ENCODE data around the gene SOBP. TPM values are rescaled to one million over a fixed set of nuclear protein-coding genes. Genes with fewer than 3 reads are reported as not detected.

The SOBP gene
- polyA plus RNA-seq, 4 donors = 1.1 to 1.6 (median 1.1) TPM; not detected in 1

DNA sequence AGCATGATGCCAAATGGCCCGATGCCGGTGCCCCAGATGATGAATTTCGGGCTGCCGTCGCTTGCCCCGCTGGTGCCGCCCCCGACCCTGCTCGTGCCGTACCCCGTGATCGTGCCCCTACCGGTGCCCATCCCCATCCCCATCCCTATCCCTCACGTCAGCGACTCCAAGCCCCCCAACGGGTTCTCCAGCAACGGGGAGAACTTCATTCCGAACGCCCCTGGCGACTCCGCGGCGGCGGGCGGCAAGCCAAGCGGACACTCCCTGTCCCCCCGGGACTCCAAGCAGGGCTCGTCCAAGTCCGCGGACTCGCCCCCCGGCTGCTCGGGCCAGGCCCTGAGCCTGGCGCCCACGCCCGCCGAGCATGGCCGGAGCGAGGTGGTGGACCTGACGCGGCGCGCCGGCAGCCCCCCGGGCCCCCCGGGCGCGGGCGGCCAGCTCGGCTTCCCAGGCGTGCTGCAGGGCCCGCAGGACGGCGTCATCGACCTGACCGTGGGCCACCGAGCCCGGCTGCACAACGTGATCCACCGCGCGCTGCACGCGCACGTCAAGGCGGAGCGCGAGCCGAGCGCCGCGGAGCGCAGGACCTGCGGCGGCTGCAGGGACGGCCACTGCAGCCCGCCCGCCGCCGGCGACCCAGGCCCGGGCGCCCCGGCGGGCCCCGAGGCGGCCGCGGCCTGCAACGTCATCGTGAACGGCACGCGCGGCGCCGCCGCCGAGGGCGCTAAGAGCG lies 144.6 kb downstream of the SOBP start:
- Histone ChIP-seq H3K27ac (ENCODE audit: low read depth in 1 of 3, low read length in 2 of 3) (no peak overlapping the region), H3K9me3 (ENCODE audit: control insufficient read depth in 2 of 2, insufficient read depth in 1 of 2, low read depth in 1 of 2, low read length in 1 of 2) (no peaks in the 10 kb centered on the region), H3K4me3 (ENCODE audit: low read depth in 1 of 3, low read length in 3 of 3) (peak overlapping the region in 2 of 3 donors; percentile 15 to 48), H3K27me3 (ENCODE audit: control insufficient read depth in 3 of 3, insufficient read depth in 3 of 3, low read length in 3 of 3) (peaks cover 13 to 39% (median 17%) of the 10 kb centered on the region in 3 donors), H3K4me1 (ENCODE audit: control insufficient read depth in 3 of 3, insufficient read depth in 2 of 3, low read depth in 1 of 3, low read length in 2 of 3) (peaks cover 0 to 10% (median 0%) of the 10 kb centered on the region in 3 donors), H3K36me3 (ENCODE audit: control insufficient read depth in 3 of 3, insufficient read depth in 2 of 3, low read depth in 1 of 3, low read length in 3 of 3) (no peaks in the 10 kb centered on the region)
- 8 to 11% (median 9%) methylated on average over 74 to 101 of the region's 101 CpGs for WGBS, 3 donors
- FAIRE-seq (no peak), DNase-seq (peak in 1 of 2 donors; percentile 57)

DNA sequence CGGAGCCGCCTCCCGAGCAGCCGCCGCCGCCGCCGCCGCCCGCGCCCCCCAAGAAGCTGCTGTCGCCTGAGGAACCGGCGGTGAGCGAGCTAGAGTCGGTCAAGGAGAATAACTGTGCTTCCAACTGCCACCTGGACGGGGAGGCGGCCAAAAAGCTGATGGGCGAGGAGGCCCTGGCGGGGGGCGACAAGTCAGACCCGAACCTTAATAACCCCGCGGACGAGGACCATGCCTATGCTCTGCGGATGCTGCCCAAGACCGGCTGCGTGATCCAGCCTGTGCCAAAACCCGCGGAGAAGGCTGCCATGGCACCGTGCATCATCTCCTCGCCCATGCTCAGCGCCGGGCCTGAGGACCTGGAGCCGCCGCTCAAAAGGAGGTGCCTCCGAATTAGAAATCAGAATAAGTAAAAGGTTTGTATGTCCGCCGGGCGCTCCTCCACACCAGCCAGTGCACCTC lies 145.2 kb downstream of the SOBP start:
- Histone ChIP-seq H3K27ac (ENCODE audit: low read depth in 1 of 3, low read length in 2 of 3) (no peak overlapping the region), H3K4me1 (ENCODE audit: control insufficient read depth in 3 of 3, insufficient read depth in 2 of 3, low read depth in 1 of 3, low read length in 2 of 3) (peaks cover 0 to 6% (median 0%) of the 10 kb centered on the region in 3 donors), H3K9me3 (ENCODE audit: control insufficient read depth in 2 of 2, insufficient read depth in 1 of 2, low read depth in 1 of 2, low read length in 1 of 2) (no peaks in the 10 kb centered on the region), H3K27me3 (ENCODE audit: control insufficient read depth in 3 of 3, insufficient read depth in 3 of 3, low read length in 3 of 3) (peaks cover 13 to 39% (median 17%) of the 10 kb centered on the region in 3 donors), H3K36me3 (ENCODE audit: control insufficient read depth in 3 of 3, insufficient read depth in 2 of 3, low read depth in 1 of 3, low read length in 3 of 3) (no peaks in the 10 kb centered on the region), H3K4me3 (ENCODE audit: low read depth in 1 of 3, low read length in 3 of 3) (peak overlapping the region in 1 of 3 donors; percentile 48)
- FAIRE-seq (no peak), DNase-seq (no peak)
- WGBS, 3 donors = 50 to 66% (median 51%) methylated on average over 27 to 40 of the region's 40 CpGs

DNA sequence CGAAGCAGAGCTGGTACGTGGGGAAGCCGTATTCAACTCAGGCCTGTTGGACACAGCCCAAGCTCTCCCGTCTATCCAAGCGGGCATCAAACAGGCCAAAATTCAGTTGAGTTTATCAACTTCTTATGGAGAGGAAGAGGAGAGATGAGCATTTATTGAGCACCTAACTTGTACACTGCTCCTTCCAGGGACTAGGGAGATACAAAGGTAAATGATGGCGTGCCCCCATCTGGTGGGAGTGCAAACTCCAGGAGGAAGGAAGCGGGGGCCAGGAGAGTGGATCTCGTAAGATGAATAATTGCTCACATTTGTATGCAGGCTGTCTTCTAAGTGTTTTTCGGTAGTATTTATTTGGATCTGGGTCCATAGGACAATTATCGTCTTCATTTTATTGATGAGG lies 146.6 kb downstream of the SOBP start:
- peaks cover 13 to 44% (median 17%) of the 10 kb centered on the region in 3 donors for H3K27me3 ChIP-seq (ENCODE audit: control insufficient read depth in 3 of 3, insufficient read depth in 3 of 3, low read length in 3 of 3)
- H3K27ac ChIP-seq (ENCODE audit: low read depth in 1 of 3, low read length in 2 of 3) = no peak overlapping the region
- H3K36me3 ChIP-seq (ENCODE audit: control insufficient read depth in 3 of 3, insufficient read depth in 2 of 3, low read depth in 1 of 3, low read length in 3 of 3) = no peaks in the 10 kb centered on the region
- no peak for DNase-seq
- WGBS, 3 donors = 90 to 96% (median 93%) methylated on average over 10 of the region's 10 CpGs
- H3K4me1 ChIP-seq (ENCODE audit: control insufficient read depth in 3 of 3, insufficient read depth in 2 of 3, low read depth in 1 of 3, low read length in 2 of 3) = peaks cover 0 to 3% (median 0%) of the 10 kb centered on the region in 3 donors
- no peak for FAIRE-seq
- no peak overlapping the region for H3K4me3 ChIP-seq (ENCODE audit: low read depth in 1 of 3, low read length in 3 of 3)
- H3K9me3 ChIP-seq (ENCODE audit: control insufficient read depth in 2 of 2, insufficient read depth in 1 of 2, low read depth in 1 of 2, low read length in 1 of 2) = no peaks in the 10 kb centered on the region

DNA sequence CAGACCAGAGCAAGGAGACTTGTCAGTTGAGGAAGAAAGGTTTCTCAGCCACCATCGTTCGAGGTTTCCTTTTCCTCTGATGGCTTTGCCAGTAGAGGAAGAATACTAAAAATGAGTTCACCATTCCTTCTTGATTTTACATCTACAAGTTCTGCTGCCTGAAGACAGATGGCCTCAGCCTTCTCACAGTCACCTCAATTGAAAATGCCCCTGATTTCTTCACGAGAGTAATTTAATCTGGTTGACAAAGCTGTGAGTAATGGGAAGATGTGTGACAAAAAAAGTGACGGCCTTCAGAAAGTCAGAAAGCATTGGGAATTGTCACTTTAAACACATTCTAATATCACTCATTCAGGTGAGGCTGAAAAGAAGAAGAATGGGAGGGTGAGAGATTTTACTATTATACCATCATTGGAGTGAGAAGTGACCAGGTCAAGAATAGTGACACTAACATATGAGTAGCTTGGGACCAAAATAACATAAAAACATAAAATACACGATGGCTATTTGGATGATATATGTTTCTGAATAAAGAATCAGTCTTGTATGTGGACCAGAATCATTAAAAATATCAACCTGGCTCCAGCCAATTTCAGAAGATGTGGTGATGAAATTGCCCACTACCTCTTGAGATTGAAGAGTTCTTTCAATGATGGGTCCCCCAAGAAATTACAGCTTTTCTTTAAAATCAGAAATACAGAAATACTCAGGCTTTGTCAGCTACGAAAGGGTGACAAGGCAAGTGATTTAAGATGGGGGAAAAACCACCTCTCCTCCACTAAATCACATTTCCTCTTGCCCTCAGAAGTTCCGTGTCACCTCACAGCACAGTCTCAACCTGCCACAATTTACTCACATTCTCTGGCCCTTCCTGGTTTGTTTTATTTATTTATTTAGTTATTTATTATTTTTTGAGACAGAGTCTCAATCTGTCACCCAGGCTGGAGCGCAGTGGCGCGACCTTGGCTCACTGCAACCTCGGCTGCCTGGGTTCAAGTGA lies 147.7 kb downstream of the SOBP start:
- FAIRE-seq (no peak), DNase-seq (no peak)
- Histone ChIP-seq H3K36me3 (ENCODE audit: control insufficient read depth in 3 of 3, insufficient read depth in 2 of 3, low read depth in 1 of 3, low read length in 3 of 3) (no peaks in the 10 kb centered on the region), H3K27ac (ENCODE audit: low read depth in 1 of 3, low read length in 2 of 3) (no peak overlapping the region), H3K9me3 (ENCODE audit: control insufficient read depth in 2 of 2, insufficient read depth in 1 of 2, low read depth in 1 of 2, low read length in 1 of 2) (no peaks in the 10 kb centered on the region), H3K27me3 (ENCODE audit: control insufficient read depth in 3 of 3, insufficient read depth in 3 of 3, low read length in 3 of 3) (peaks cover 13 to 39% (median 17%) of the 10 kb centered on the region in 3 donors), H3K4me3 (ENCODE audit: low read depth in 1 of 3, low read length in 3 of 3) (no peak overlapping the region), H3K4me1 (ENCODE audit: control insufficient read depth in 3 of 3, insufficient read depth in 2 of 3, low read depth in 1 of 3, low read length in 2 of 3) (peaks cover 0 to 3% (median 0%) of the 10 kb centered on the region in 3 donors)
- WGBS, 3 donors = 83 to 89% (median 83%) methylated on average over 11 of the region's 11 CpGs

DNA sequence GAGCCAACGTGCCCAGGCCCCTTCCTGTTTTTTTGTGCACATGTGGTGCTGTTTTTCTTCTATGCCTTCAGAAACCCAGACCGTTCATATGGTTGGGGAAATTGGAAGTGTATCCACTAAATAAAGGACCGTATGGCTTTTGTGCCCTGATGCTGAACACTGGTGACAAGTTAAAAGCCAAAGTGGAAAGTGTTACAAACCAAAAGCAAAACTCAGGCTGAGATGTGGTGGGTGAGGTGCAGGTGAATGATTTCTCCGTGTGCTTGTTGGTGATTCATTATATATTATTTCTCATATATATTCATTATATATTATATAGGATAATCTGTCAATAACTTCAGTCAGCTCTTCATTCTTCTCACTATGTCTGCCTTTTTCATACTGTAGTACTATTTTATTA lies 148.6 kb downstream of the SOBP start:
- H3K9me3 ChIP-seq (ENCODE audit: control insufficient read depth in 2 of 2, insufficient read depth in 1 of 2, low read depth in 1 of 2, low read length in 1 of 2) = no peaks in the 10 kb centered on the region
- no peak overlapping the region for H3K27ac ChIP-seq (ENCODE audit: low read depth in 1 of 3, low read length in 2 of 3)
- WGBS, 3 donors = 74 to 76% (median 75%) methylated on average over 4 of the region's 4 CpGs
- peaks cover 13 to 31% (median 16%) of the 10 kb centered on the region in 3 donors for H3K27me3 ChIP-seq (ENCODE audit: control insufficient read depth in 3 of 3, insufficient read depth in 3 of 3, low read length in 3 of 3)
- no peak overlapping the region for H3K4me3 ChIP-seq (ENCODE audit: low read depth in 1 of 3, low read length in 3 of 3)
- FAIRE-seq (no peak), DNase-seq (no peak)
- H3K36me3 ChIP-seq (ENCODE audit: control insufficient read depth in 3 of 3, insufficient read depth in 2 of 3, low read depth in 1 of 3, low read length in 3 of 3) = no peaks in the 10 kb centered on the region
- peaks cover 0 to 3% (median 0%) of the 10 kb centered on the region in 3 donors for H3K4me1 ChIP-seq (ENCODE audit: control insufficient read depth in 3 of 3, insufficient read depth in 2 of 3, low read depth in 1 of 3, low read length in 2 of 3)

DNA sequence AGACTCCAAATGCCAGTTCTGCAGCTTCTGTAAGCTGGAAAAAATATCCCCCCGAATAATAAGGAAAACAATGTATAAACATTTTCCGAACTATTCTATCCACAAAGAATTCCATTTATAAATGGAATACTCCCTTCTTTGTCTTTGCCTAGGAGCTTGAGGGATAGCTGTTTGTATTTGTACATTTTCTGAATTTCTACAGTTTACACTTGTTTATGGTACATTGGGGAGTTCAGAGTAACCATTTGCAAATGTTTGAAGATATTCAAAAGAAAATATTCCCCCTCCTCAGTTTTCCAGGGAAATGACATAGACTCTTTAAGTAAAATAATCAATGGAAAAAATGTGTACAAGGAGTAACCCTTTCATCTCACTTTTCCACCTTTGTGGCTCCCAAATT lies 149.6 kb downstream of the SOBP start:
- Histone ChIP-seq H3K27me3 (ENCODE audit: control insufficient read depth in 3 of 3, insufficient read depth in 3 of 3, low read length in 3 of 3) (peaks cover 5 to 21% (median 11%) of the 10 kb centered on the region in 3 donors), H3K4me3 (ENCODE audit: low read depth in 1 of 3, low read length in 3 of 3) (no peak overlapping the region), H3K4me1 (ENCODE audit: control insufficient read depth in 3 of 3, insufficient read depth in 2 of 3, low read depth in 1 of 3, low read length in 2 of 3) (no peaks in the 10 kb centered on the region), H3K36me3 (ENCODE audit: control insufficient read depth in 3 of 3, insufficient read depth in 2 of 3, low read depth in 1 of 3, low read length in 3 of 3) (no peaks in the 10 kb centered on the region), H3K9me3 (ENCODE audit: control insufficient read depth in 2 of 2, insufficient read depth in 1 of 2, low read depth in 1 of 2, low read length in 1 of 2) (no peaks in the 10 kb centered on the region), H3K27ac (ENCODE audit: low read depth in 1 of 3, low read length in 2 of 3) (no peak overlapping the region)
- no peak for FAIRE-seq
- no peak for DNase-seq
- WGBS, 3 donors = 44 to 45% (median 45%) methylated on average over 2 of the region's 2 CpGs

DNA sequence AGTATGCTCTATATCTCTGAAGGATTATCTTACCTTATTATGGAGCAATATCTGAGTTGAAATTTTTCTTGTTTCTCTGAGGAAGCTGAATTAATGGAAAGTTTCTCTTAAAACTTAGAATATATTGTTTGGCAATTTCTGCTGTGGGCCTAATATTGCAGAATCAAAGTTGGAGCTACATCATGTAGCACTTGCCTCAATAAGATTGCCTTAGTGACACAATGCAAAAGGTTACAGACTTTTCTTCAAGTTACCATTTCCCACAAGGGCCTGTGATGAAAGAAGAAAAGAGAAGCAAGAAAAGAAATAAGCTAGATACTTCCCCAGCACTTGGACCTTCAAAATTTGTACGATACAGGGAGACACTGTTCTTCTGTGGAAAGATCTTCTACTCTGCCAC lies 151.2 kb downstream of the SOBP start:
- no peaks in the 10 kb centered on the region for H3K9me3 ChIP-seq (ENCODE audit: control insufficient read depth in 2 of 2, insufficient read depth in 1 of 2, low read depth in 1 of 2, low read length in 1 of 2)
- FAIRE-seq = no peak
- 90 to 95% (median 92%) methylated on average over 1 of the region's 1 CpG for WGBS, 3 donors
- H3K27me3 ChIP-seq (ENCODE audit: control insufficient read depth in 3 of 3, insufficient read depth in 3 of 3, low read length in 3 of 3) = peaks cover 0 to 9% (median 3%) of the 10 kb centered on the region in 3 donors
- DNase-seq = no peak
- no peaks in the 10 kb centered on the region for H3K4me1 ChIP-seq (ENCODE audit: control insufficient read depth in 3 of 3, insufficient read depth in 2 of 3, low read depth in 1 of 3, low read length in 2 of 3)
- no peak overlapping the region for H3K27ac ChIP-seq (ENCODE audit: low read depth in 1 of 3, low read length in 2 of 3)
- no peaks in the 10 kb centered on the region for H3K36me3 ChIP-seq (ENCODE audit: control insufficient read depth in 3 of 3, insufficient read depth in 2 of 3, low read depth in 1 of 3, low read length in 3 of 3)
- H3K4me3 ChIP-seq (ENCODE audit: low read depth in 1 of 3, low read length in 3 of 3) = no peak overlapping the region

DNA sequence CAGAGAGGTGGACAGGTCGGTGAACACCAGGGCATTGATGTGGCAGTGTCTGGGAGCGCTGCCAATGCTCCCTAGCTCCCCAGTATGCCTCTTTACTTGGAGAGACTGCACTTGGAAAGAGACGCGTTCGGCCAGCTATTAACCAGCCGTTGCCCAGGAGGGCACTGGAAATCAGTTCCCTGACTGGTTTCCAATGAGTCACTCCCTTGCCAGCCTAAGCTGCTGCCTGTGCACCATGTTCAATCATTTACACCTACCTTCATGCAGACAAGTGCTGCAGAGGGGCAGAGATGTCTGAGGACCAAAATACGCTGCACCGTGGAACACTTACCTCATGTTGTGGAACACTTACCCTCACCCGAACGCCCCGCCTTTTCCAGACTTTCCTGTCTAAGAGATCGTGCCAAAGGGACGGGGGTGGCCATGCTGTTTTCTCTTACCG lies 151.6 kb downstream of the SOBP start:
- Histone ChIP-seq H3K9me3 (ENCODE audit: control insufficient read depth in 2 of 2, insufficient read depth in 1 of 2, low read depth in 1 of 2, low read length in 1 of 2) (no peaks in the 10 kb centered on the region), H3K4me3 (ENCODE audit: low read depth in 1 of 3, low read length in 3 of 3) (no peak overlapping the region), H3K27me3 (ENCODE audit: control insufficient read depth in 3 of 3, insufficient read depth in 3 of 3, low read length in 3 of 3) (peaks cover 0 to 6% (median 3%) of the 10 kb centered on the region in 3 donors), H3K36me3 (ENCODE audit: control insufficient read depth in 3 of 3, insufficient read depth in 2 of 3, low read depth in 1 of 3, low read length in 3 of 3) (no peaks in the 10 kb centered on the region), H3K4me1 (ENCODE audit: control insufficient read depth in 3 of 3, insufficient read depth in 2 of 3, low read depth in 1 of 3, low read length in 2 of 3) (no peaks in the 10 kb centered on the region), H3K27ac (ENCODE audit: low read depth in 1 of 3, low read length in 2 of 3) (no peak overlapping the region)
- no peak for FAIRE-seq
- 60 to 74% (median 62%) methylated on average over 14 of the region's 14 CpGs for WGBS, 3 donors
- no peak for DNase-seq
